ENCODE results near the gene POLD3.

DNA sequence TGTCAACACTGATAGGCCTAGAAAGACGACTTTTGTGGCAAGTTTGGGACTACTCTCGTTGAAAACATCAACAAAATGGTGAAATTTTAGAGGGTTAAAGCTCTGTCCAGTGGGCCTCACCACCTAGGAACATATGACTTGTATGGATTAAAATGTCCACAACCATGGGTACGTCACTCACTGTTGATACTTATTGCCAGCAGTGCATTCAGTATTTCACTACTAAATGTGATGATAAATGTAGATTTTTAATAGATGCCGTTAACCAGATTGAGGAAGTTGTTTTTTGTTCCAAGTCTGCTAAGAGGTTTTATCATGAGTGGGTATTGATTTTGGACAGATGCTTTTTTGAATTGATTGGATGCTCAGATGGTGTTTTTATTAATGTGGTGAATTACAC, 33.7 kb downstream of the POLD3 start:
- no peak for TF ChIP-seq EZH2 (IDR thresholded peaks at IDR 0.05; ENCODE audit: borderline replicate concordance, low read depth, low read length, severe bottlenecking)
- TF ChIP-seq CTCF (IDR thresholded peaks at IDR 0.05; ENCODE audit: borderline replicate concordance, extremely low read depth, low read length, poor library complexity, severe bottlenecking): no peak

All from DND-41 (cell line).